HCT116 (cell line): ENCODE measurements around the gene FSD2. TPM values are rescaled to one million over a fixed set of nuclear protein-coding genes. Genes with fewer than 3 reads are reported as not detected.

Experiments used
- ATAC-seq: fragments of 200-7000 bp; cut with Tn5 transposase; 2 replicates; pipeline ENCODE4 v1.9.1; 2020; ENCODE audit warnings: mild to moderate bottlenecking, moderate library complexity
- BruUV-seq: library from RNA; stranded (reverse); fragments of 400-500 nt; replicated peaks from 2 replicates; lab custom pipeline; 2021; lab: Mats Ljungman, UMichigan
- CTCF ChIA-PET: fragments of 300-600 bp; sonication (Branson Sonifier 250); formaldehyde crosslinking; loops from one replicate; lab custom pipeline; 2021; ENCODE audit warnings: antibody characterized with exemption; lab: Charles Lee
- POLR2A ChIA-PET: fragments of 300-600, 350-600 bp; sonication (Branson Sonifier 250); formaldehyde crosslinking; loops from one replicate; lab custom pipeline; 2021; ENCODE audit warnings: antibody characterized with exemption; lab: Charles Lee
- RAD21 ChIA-PET, 2 experiments: fragments of 300-600 bp; sonication (Branson Sonifier 250); formaldehyde crosslinking; loops; one replicate each; lab custom pipeline; 2023; ENCODE audit warnings: low total read pairs in 2 of 2; ENCODE audit not compliant: uncharacterized antibody in 2 of 2, unreplicated experiment in 2 of 2, low non-redundant PET in 1 of 2; lab: Charles Lee
- DNase-seq: peaks from one replicate; pipeline ENCODE4 v3.0.0-alpha.2; 2010; ENCODE audit warnings: low read depth, low spot score
- H2AFZ ChIP-seq: fragments of 200-600 bp; shearing (Covaris generic), sonication (generic); 2 replicates; pipeline ENCODE4 v1.6.1; 2017; ENCODE audit warnings: low read depth, mixed run types, mixed read lengths, antibody characterized with exemption, low read length; ENCODE audit not compliant: poor library complexity, severe bottlenecking
- H3K27ac ChIP-seq: 2 replicates; pipeline ENCODE4 v1.5.1; 2012; ENCODE audit warnings: low read depth, low read length
- H3K27me3 ChIP-seq: fragments of 200-600 bp; sonication (generic); 2 replicates; pipeline ENCODE4 v1.6.1; 2016; ENCODE audit warnings: mixed run types, low read length, mixed read lengths; ENCODE audit not compliant: insufficient read depth
- H3K36me3 ChIP-seq, 2 experiments: fragments of 200-500 bp in 1 of 2; fragments of 200-600 bp in 1 of 2; sonication (Bioruptor generic) in 1 of 2; sonication (generic) in 1 of 2; 2 replicates each; pipeline versions ENCODE4 v1.5.1 to v1.6.1; 2014 to 2016; ENCODE audit warnings: low read length in 2 of 2, inconsistent platforms in 1 of 2, mixed read lengths in 1 of 2, mixed run types in 1 of 2; ENCODE audit not compliant: insufficient read depth in 2 of 2, control insufficient read depth in 1 of 2
- H3K4me1 ChIP-seq, 2 experiments: fragments of 200-600 bp in 1 of 2; sonication (generic) in 1 of 2; 2 replicates each; pipeline versions ENCODE4 v1.5.1 to v1.6.1; 2012 to 2017; ENCODE audit warnings: low read length in 2 of 2, inconsistent platforms in 1 of 2, mild to moderate bottlenecking in 1 of 2, mixed read lengths in 1 of 2, mixed run types in 1 of 2, moderate library complexity in 1 of 2; ENCODE audit not compliant: insufficient read depth in 2 of 2, control insufficient read depth in 1 of 2
- H3K4me2 ChIP-seq: fragments of 200-600 bp; sonication (generic); 2 replicates; pipeline ENCODE4 v1.6.1; 2017; ENCODE audit warnings: mixed run types, low read length, mixed read lengths
- H3K4me3 ChIP-seq, 2 experiments: fragments of 200-600 bp in 1 of 2; sonication (generic) in 1 of 2; replicated peaks in 1 of 2; 2 replicates each; pipeline ENCODE4 v1.5.1; 2011 to 2016; ENCODE audit warnings: low read length in 2 of 2, control low read depth in 1 of 2, low read depth in 1 of 2, mild to moderate bottlenecking in 1 of 2, mixed read lengths in 1 of 2, mixed run types in 1 of 2
- H3K79me2 ChIP-seq: fragments of 200-600 bp; sonication (generic); 2 replicates; pipeline ENCODE4 v1.6.1; 2017; ENCODE audit warnings: mild to moderate bottlenecking, mixed run types, low read length, moderate library complexity, mixed read lengths; ENCODE audit not compliant: insufficient read depth
- H3K9ac ChIP-seq: fragments of 200-600 bp; sonication (generic); 2 replicates; pipeline ENCODE4 v1.6.1; 2016; ENCODE audit warnings: low read length, mixed read lengths
- H3K9me2 ChIP-seq: fragments of 200-600 bp; sonication (generic), shearing (Covaris generic); 2 replicates; pipeline ENCODE4 v1.6.1; 2017; ENCODE audit warnings: mixed run types, mild to moderate bottlenecking, moderate library complexity; ENCODE audit not compliant: insufficient read depth
- H3K9me3 ChIP-seq, 2 experiments: fragments of 200-500 bp in 1 of 2; fragments of 200-600 bp in 1 of 2; sonication (Bioruptor generic) in 1 of 2; sonication (generic) in 1 of 2; 2 replicates each; pipeline ENCODE4 v1.6.1; 2014 to 2017; ENCODE audit warnings: low read length in 2 of 2, mixed read lengths in 2 of 2, inconsistent platforms in 1 of 2, low read depth in 1 of 2, mild to moderate bottlenecking in 1 of 2, mixed run types in 1 of 2, moderate library complexity in 1 of 2; ENCODE audit not compliant: control insufficient read depth in 1 of 2, insufficient read depth in 1 of 2
- H4K20me1 ChIP-seq: fragments of 200-600 bp; sonication (generic), shearing (Covaris generic); 2 replicates; pipeline ENCODE4 v1.6.1; 2017; ENCODE audit warnings: mixed run types, mild to moderate bottlenecking, moderate library complexity; ENCODE audit not compliant: insufficient read depth
- ATF3 ChIP-seq: IDR thresholded peaks from 2 replicates; pipeline ENCODE4 v1.6.1; 2012
- CTCF ChIP-seq, 3 experiments: fragments of 200-600 bp in 1 of 3; sonication (generic) in 1 of 3; IDR thresholded peaks in 2 of 3; conservative IDR thresholded peaks in 1 of 3; 2 replicates each; pipeline ENCODE4 v1.5.1; 2012 to 2017; ENCODE audit warnings: low read depth in 2 of 3, low read length in 2 of 3, antibody characterized with exemption in 1 of 3, borderline replicate concordance in 1 of 3, control low read depth in 1 of 3, mild to moderate bottlenecking in 1 of 3, mixed read lengths in 1 of 3, mixed run types in 1 of 3, moderate library complexity in 1 of 3; ENCODE audit not compliant: insufficient read depth in 1 of 3
- ELF1 ChIP-seq: IDR thresholded peaks from 2 replicates; pipeline ENCODE4 v1.6.1; 2012; ENCODE audit warnings: low read depth, borderline replicate concordance
- EZH2 ChIP-seq: fragments of 200-600 bp; sonication (generic); IDR thresholded peaks from 2 replicates; pipeline ENCODE4 v1.6.1; 2017; ENCODE audit warnings: antibody characterized with exemption, mixed run types
- EZH2phosphoT487 ChIP-seq: fragments of 200-600 bp; IDR thresholded peaks from 2 replicates; pipeline ENCODE4 v1.6.1; 2018; ENCODE audit warnings: antibody characterized with exemption, borderline replicate concordance
- FOSL1 ChIP-seq: IDR thresholded peaks from 2 replicates; pipeline ENCODE4 v1.6.1; 2012; ENCODE audit warnings: low read depth
- JUND ChIP-seq: IDR thresholded peaks from 2 replicates; pipeline ENCODE4 v1.6.1; 2012
- POLR2A ChIP-seq: IDR thresholded peaks from 2 replicates; pipeline ENCODE4 v1.7.0; 2011; ENCODE audit warnings: borderline replicate concordance; ENCODE audit not compliant: insufficient read depth, insufficient read length; ENCODE audit errors: extremely low read depth
- POLR2AphosphoS5 ChIP-seq: IDR thresholded peaks from 2 replicates; pipeline ENCODE4 v1.6.1; 2011; ENCODE audit warnings: mild to moderate bottlenecking, low read depth, low read length, moderate library complexity
- RAD21 ChIP-seq: IDR thresholded peaks from 2 replicates; pipeline ENCODE4 v1.6.1; 2012; ENCODE audit warnings: low read depth, mild to moderate bottlenecking
- SIN3A ChIP-seq: IDR thresholded peaks from 2 replicates; pipeline ENCODE4 v1.6.1; 2012; ENCODE audit warnings: low read depth
- SP1 ChIP-seq: IDR thresholded peaks from 2 replicates; pipeline ENCODE4 v1.6.1; 2012; ENCODE audit warnings: low read depth
- SRF ChIP-seq: IDR thresholded peaks from 2 replicates; pipeline ENCODE4 v1.6.1; 2012; ENCODE audit warnings: low read depth
- TCF7L2 ChIP-seq: IDR thresholded peaks from 2 replicates; pipeline ENCODE4 v1.7.0; 2011; ENCODE audit warnings: borderline replicate concordance, inconsistent platforms; ENCODE audit not compliant: insufficient read depth, insufficient read length; ENCODE audit errors: extremely low read depth
- YY1 ChIP-seq: IDR thresholded peaks from 2 replicates; pipeline ENCODE4 v1.6.1; 2011; ENCODE audit warnings: low read length, low read depth, moderate library complexity, mild to moderate bottlenecking; ENCODE audit not compliant: insufficient replicate concordance; ENCODE audit errors: extremely low read depth
- ZFX ChIP-seq: fragments of 450-650 bp; IDR thresholded peaks from 2 replicates; pipeline ENCODE4 v1.6.1; 2017
- ZNF274 ChIP-seq: fragments of 200-500 bp; sonication (Bioruptor generic); IDR thresholded peaks from 2 replicates; pipeline ENCODE4 v1.6.1; 2014; ENCODE audit warnings: mild to moderate bottlenecking, low read depth, low read length, inconsistent platforms
- intact Hi-C: fragments of 100-400 bp; cut with micrococcal nuclease; formaldehyde crosslinking; loops from 2 replicates; pipeline ENCODE4 v1.10.0; 2022
- total RNA-seq: library from RNA; stranded (reverse); gene quantifications from one replicate; pipeline ENCODE4 v1.2.1, GENCODE V29; 2021; ENCODE audit not compliant: unreplicated experiment

Gene FSD2
- total RNA-seq, 1 experiment from 2014 or later: not detected

GRCh38 chr15:82807920-82808633 lies 2.2 kb upstream of the FSD2 start:
- peak overlapping the region; percentile 75 for H2AFZ ChIP-seq
- intact Hi-C loops: loop anchor here (5.0 kb wide), 2 partner anchors 56 to 266 kb away; partner anchors contain the start of gene RPS17
- DNase-seq: no peak

GRCh38 chr15:82804575-82804949 lies 1.3 kb downstream of the FSD2 start:
- POLR2A ChIA-PET: no interaction called here
- no peak for TF ChIP-seq ELF1
- TF ChIP-seq CTCF (IDR thresholded peaks at IDR 0.05 in 2 of 3, conservative IDR thresholded peaks at IDR 0.05 in 1 of 3; ENCODE audit: borderline replicate concordance in 1 of 3, insufficient read depth in 1 of 3, low read depth in 2 of 3, low read length in 2 of 3): no peak
- TF ChIP-seq EZH2phosphoT487: no peak
- TF ChIP-seq EZH2: no peak
- TF ChIP-seq ZNF274: no peak
- no peak for TF ChIP-seq SIN3A
- TF ChIP-seq TCF7L2: no peak
- no peak for TF ChIP-seq ATF3
- TF ChIP-seq SP1: no peak
- TF ChIP-seq YY1: no peak
- no peak for TF ChIP-seq ZFX
- no peak for TF ChIP-seq POLR2AphosphoS5
- TF ChIP-seq FOSL1: no peak
- TF ChIP-seq RAD21: no peak
- TF ChIP-seq SRF: no peak

More at GRCh38 chr15:82807920-82808633, 2.2 kb upstream of the FSD2 start:
- H3K27me3 ChIP-seq: no peaks in the 10 kb centered on the region
- ChIA-PET RAD21 (no interaction called here), CTCF (interaction anchor here (1.3 kb wide), 1 partner anchor 277 kb away, joined by 3 read pairs; no protein-coding TSS in a partner anchor), POLR2A (no interaction called here)
- H4K20me1 ChIP-seq: no peaks in the 10 kb centered on the region
- H3K4me3 ChIP-seq: no peak overlapping the region
- peaks cover 9 to 29% of the 10 kb centered on the region in 2 experiments; a peak in 2 of 4 replicates for H3K4me1 ChIP-seq
- no peaks in the 10 kb centered on the region; a peak in 1 of 4 replicates for H3K36me3 ChIP-seq
- H3K4me2 ChIP-seq: peak overlapping the region; percentile 88; the same call in 1 of the 2 replicates
- H3K79me2 ChIP-seq: peaks cover 29% of the 10 kb centered on the region
- BruUV-seq: no TSS peak
- TF ChIP-seq ELF1 (no peak), POLR2A (no peak), FOSL1 (no peak), JUND (no peak), EZH2 (no peak), RAD21 (no peak), ZNF274 (no peak)
- TF ChIP-seq, all 23 proteins: peak for 0
- H3K9me2 ChIP-seq: no peaks in the 10 kb centered on the region
- H3K27ac ChIP-seq: peak overlapping the region; percentile 96; the same call in 1 of the 2 replicates
- no peak overlapping the region for H3K9ac ChIP-seq
- no peaks in the 10 kb centered on the region for H3K9me3 ChIP-seq
- ATAC-seq: no peak

More at GRCh38 chr15:82804575-82804949, 1.3 kb downstream of the FSD2 start:
- RAD21 ChIA-PET: no interaction called here
- Histone ChIP-seq H3K9me3 (no peaks in the 10 kb centered on the region), H3K4me1 (peaks cover 5 to 18% of the 10 kb centered on the region in 2 experiments; a peak in 2 of 4 replicates), H4K20me1 (no peaks in the 10 kb centered on the region), H3K27me3 (no peaks in the 10 kb centered on the region; the same call in 1 of the 2 replicates), H3K27ac (no peak overlapping the region), H2AFZ (no peak overlapping the region), H3K9ac (no peak overlapping the region), H3K4me3 (no peak overlapping the region), H3K9me2 (no peaks in the 10 kb centered on the region), H3K4me2 (no peak overlapping the region), H3K79me2 (no peaks in the 10 kb centered on the region), H3K36me3 (no peaks in the 10 kb centered on the region)
- no TSS peak for BruUV-seq
- intact Hi-C loops: no loop called here
- no peak for ATAC-seq
- CTCF ChIA-PET: interaction anchor here (0.5 kb wide), 1 partner anchor 888 kb away, joined by 3 read pairs; no protein-coding TSS in a partner anchor
- no peak for DNase-seq
